HTERT RPE-1 (cell line): ENCODE data around the gene MARCHF10.
"Not testable (repeated sequence)": the region's sequence is repeated elsewhere in the genome, so short reads cannot be mapped to it uniquely, and the experiment has no call there.

ENCODE experiments used
- in situ Hi-C: fragments of 300-500 bp; cut with MboI; formaldehyde crosslinking; loops from 4 replicates; pipeline ENCODE4 v1.14.3; 2020; ENCODE audit warnings: low sequenced_read_pairs

MARCHF10 gene, protein sequence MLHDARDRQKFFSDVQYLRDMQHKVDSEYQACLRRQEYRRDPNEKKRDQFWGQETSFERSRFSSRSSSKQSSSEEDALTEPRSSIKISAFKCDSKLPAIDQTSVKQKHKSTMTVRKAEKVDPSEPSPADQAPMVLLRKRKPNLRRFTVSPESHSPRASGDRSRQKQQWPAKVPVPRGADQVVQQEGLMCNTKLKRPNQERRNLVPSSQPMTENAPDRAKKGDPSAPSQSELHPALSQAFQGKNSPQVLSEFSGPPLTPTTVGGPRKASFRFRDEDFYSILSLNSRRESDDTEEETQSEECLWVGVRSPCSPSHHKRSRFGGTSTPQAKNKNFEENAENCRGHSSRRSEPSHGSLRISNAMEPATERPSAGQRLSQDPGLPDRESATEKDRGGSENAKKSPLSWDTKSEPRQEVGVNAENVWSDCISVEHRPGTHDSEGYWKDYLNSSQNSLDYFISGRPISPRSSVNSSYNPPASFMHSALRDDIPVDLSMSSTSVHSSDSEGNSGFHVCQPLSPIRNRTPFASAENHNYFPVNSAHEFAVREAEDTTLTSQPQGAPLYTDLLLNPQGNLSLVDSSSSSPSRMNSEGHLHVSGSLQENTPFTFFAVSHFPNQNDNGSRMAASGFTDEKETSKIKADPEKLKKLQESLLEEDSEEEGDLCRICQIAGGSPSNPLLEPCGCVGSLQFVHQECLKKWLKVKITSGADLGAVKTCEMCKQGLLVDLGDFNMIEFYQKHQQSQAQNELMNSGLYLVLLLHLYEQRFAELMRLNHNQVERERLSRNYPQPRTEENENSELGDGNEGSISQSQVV

GRCh38 chr17:62807812-62808575, at the start of gene MARCHF10:
TSS of gene MARCHF10 (minus strand) at chr17:62808314. CDS start at chr17:62801735, 6,579 bp downstream.
- in situ Hi-C loops, result no loop called here

DNA sequence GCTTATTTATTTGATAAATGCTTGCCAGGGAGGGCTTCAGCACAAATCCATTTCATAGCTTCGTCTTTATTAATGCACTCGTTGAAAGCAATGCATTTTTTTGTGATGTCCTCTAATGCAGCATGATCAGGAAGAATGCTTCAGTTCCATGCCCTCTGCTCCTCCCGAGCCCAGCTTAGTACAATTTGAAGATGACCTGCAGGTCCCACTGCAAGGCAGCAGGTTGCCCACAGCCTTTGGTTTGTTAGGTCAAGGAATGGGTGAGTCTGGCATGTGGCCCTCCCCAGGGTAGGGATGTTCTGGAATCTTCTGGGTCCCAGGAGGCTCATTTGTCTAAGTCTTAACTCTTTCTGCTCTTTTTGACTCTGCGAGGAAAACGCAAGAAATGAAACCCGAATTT, 49.4 kb upstream of the MARCHF10 start:
- in situ Hi-C loops, result no loop called here

DNA sequence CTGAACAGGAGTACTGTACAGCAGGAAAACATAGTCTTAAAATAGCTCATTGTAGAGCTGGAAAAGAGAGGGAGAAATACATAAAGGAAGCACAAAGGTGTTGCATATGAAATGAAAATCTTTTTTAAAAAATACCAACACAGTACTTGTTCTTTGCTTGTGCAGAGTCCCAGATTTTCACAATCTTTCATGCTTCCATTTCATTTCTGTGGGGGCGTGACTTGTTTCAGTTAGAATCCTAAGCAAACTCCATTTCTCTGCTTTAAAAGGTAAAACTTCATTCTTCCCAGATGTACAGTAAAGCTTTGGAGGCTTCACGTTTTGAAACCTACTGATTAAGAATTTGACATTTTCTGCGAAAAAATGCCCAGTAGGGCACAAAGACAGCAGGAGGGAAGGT, 48.5 kb upstream of the MARCHF10 start:
- in situ Hi-C loops, result no loop called here

DNA sequence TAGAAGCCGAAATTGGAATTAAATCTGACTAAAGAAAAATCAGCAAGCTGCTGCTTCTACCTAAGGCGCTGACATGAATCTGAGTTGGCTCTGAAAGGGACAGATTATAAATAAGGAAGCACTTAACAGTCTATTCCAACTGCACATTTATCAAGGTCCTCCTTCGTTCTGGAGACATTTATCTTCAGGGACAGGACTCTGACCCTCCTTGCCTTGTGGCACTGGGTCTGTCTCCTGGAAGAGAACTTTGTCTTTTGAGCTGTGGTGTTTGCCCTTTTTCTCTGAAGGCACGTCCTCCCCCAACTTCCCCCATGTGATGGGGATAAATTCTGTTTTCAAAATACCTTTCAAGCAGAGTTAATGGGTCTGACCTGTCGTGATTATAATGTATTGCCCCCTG, 47.0 kb upstream of the MARCHF10 start:
- in situ Hi-C loops, result no loop called here

DNA sequence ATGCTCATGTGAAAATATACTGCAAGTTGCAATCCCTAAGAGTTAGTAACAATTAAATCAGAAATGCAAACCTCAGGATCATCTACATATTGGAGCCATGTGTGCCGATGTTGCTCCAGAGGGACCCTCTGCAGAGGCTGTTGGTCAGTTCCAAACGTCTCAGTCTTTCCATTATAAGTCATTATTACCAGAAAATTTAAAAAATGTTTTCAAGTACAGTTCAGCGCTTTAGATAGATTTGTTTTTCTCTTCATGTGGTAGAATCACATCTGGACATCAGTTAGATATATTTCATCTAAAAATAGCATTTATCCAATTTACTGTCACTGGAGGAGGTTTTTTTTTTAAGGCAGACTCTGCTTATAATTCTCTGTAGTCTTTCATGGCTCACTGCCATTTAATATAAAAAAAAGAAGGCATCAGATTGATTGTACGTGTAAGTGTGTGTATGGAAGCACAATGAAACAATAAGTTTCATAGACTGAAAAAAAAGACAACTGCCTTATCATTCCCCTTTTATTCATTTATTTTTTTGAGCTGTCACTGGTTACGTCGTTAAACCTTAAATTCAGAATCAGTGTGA, 46.1 kb upstream of the MARCHF10 start:
- in situ Hi-C loops, result no loop called here

DNA sequence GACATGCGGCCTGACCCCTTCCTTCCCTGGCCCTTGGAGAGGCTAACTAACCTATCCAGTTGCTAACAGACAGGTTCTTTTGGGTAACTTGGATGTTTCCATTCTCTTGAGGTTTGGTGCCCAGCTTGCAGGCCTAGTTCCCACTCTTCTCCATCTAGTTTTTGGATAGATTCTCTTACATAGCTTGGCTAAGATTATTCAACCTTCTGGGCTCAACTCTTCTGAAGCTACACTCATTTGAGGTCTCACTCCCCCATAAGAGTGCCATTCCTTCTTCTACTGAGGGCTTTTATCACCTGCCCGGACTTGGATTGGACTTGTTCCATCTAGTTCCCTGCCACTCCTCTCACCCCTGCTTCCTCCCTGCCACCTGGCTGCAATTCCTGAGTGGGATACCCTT, 44.1 kb upstream of the MARCHF10 start:
- in situ Hi-C loops, result no loop called here

DNA sequence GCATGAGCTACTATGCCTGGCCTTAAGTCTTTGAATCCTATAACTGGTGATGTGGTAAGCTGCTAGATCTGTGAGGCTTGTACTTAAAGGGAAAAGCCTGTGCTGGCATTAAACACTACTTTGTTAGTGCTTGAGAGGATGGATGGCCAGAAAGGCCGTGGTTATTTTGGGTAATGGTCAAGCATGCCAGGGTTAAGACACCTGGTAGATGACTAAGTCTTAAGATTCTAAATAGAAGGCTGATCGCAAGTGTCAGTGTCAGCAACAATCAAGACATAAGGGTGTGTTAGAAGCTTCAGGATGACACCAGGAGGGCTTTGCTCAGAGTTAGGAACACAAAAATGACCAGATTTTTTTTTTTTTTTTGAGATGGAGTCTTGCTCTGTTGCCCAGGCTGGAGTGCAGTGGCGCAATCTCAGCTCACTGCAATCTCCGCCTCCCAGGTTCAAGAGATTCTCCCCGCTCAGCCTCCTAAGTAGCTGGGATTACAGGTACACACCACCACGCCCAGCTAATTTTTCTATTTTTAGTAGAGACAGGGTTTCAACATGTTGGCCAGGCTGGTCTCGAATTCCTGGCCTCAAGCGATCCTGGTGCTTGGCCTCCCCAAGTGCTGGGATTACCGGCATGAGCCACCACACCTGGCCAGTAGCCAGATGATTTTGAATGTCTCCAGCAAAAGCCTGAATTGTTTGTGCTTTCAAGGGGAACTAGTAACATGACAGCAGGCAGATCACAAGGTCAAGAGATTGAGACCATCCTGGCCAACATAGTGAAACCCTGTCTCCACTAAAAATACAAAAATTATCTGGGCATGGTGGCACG, 41.7 kb upstream of the MARCHF10 start:
- in situ Hi-C loops, result not testable (repeated sequence)

- in situ Hi-C loops, result no loop called here
These were observed 40.2 kb upstream of the MARCHF10 start for GRCh38 chr17:62848334-62848733.

- in situ Hi-C loops, result no loop called here
These were observed 39.3 kb upstream of the MARCHF10 start for GRCh38 chr17:62847426-62847825.

DNA sequence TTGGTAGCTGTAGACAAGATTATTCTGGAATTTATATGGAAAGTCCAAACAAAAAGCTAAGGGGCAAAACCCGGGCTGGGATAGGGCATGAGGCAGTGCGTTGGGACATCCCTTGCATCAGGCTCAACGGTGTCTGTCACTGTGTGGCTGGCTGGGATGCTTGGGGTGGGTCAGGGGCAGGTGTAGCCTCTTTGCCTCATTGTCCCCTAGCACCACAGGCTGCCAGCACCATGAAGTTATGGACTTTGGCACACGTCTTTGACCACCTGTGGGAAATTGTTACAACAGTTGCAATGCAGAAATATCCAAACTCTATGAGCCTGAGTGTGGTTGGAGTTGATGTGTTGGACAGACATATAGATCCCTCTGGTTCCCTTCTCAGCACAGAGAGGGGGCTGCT, 32.8 kb upstream of the MARCHF10 start:
- in situ Hi-C loops, result no loop called here

GRCh38 chr17:62833816-62834215, 25.7 kb upstream of the MARCHF10 start:
- in situ Hi-C loops, result not testable (repeated sequence)

GRCh38 chr17:62832405-62832804, 24.3 kb upstream of the MARCHF10 start:
- in situ Hi-C loops, result no loop called here

- in situ Hi-C loops, result not testable (repeated sequence)
These were observed 23.0 kb upstream of the MARCHF10 start for GRCh38 chr17:62831066-62831465.

GRCh38 chr17:62827746-62828485, 19.8 kb upstream of the MARCHF10 start:
- in situ Hi-C loops, result no loop called here

GRCh38 chr17:62826956-62827355, 18.8 kb upstream of the MARCHF10 start:
- in situ Hi-C loops, result no loop called here

GRCh38 chr17:62825182-62825581, 17.1 kb upstream of the MARCHF10 start:
- in situ Hi-C loops, result no loop called here

GRCh38 chr17:62824290-62825131, 16.4 kb upstream of the MARCHF10 start:
- in situ Hi-C loops, result no loop called here

DNA sequence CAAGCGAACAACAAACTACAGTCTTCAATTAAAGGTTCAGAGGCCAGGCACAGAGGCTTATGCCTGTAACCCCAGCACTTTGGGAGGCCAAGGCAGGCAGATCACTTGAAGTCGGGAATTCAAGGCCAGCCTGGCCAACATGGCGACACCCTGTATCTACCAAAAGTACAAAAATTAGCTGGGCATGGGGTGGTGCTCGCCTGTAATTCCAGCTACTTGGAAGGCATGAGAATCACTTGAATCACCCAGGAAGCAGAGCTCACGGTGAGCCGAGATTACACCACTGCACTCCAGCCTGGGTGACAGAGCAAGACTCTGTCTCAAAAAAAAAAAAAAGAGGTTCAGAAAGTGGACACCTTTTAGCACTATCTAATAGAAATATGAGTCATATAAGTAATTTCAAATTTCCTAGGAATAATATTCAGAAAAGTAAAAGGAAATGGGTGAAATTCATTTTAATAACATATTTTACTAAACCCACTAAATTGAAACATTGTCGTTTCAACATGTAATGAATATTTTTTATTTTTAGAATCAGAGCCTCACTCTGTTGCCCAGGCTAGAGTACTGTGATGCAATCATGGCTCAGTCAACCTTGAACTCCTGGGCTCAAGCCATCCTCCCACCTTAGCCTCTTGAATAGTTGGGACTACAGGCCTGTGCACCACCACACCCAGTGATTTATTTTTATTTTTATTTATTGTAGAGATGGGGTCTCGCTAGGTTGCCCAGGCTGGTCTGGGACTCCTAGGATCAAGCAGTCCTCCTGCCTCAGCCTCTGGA, 15.2 kb upstream of the MARCHF10 start:
- in situ Hi-C loops, result no loop called here
